H9 (cell line): Measurements from ENCODE around the gene TSC1. TPM values are rescaled to one million over a fixed set of nuclear protein-coding genes. Genes with fewer than 3 reads are reported as not detected.

ENCODE experiments used
- DNase-seq: peaks from one replicate; pipeline ENCODE4 v3.0.0-alpha.2; 2017
- H2AFZ ChIP-seq: one replicate; pipeline ENCODE4 v1.6.1; 2013; ENCODE audit warnings: mild to moderate bottlenecking, low read length, control low read depth, moderate library complexity
- H2AK5ac ChIP-seq: 2 replicates; pipeline ENCODE4 v1.6.1; 2013; ENCODE audit warnings: low read length, control low read depth, mixed read lengths; ENCODE audit not compliant: insufficient read length
- H2BK120ac ChIP-seq: one replicate; pipeline ENCODE4 v1.6.1; 2013; ENCODE audit warnings: low read depth, mild to moderate bottlenecking, low read length, control low read depth, inconsistent platforms; ENCODE audit not compliant: poor library complexity, severe bottlenecking
- H2BK12ac ChIP-seq: 2 replicates; pipeline ENCODE4 v1.6.1; 2013; ENCODE audit warnings: low read length, control low read depth, mixed read lengths, low read depth; ENCODE audit not compliant: insufficient read length
- H2BK15ac ChIP-seq: 2 replicates; pipeline ENCODE4 v1.6.1; 2013; ENCODE audit warnings: low read depth, low read length, control low read depth
- H2BK20ac ChIP-seq: one replicate; pipeline ENCODE4 v1.6.1; 2013; ENCODE audit warnings: low read depth, mild to moderate bottlenecking, low read length, control low read depth, inconsistent platforms; ENCODE audit not compliant: poor library complexity, severe bottlenecking
- H2BK5ac ChIP-seq: 2 replicates; pipeline ENCODE4 v1.6.1; 2013; ENCODE audit warnings: low read length, control low read depth, mixed read lengths; ENCODE audit not compliant: insufficient read length
- H3K14ac ChIP-seq: 2 replicates; pipeline ENCODE4 v1.6.1; 2013; ENCODE audit warnings: low read length, control low read depth; ENCODE audit not compliant: insufficient read depth
- H3K18ac ChIP-seq: 2 replicates; pipeline ENCODE4 v1.6.1; 2013; ENCODE audit warnings: low read depth, mild to moderate bottlenecking, mixed read lengths, low read length, control low read depth; ENCODE audit not compliant: insufficient read length
- H3K23ac ChIP-seq: 2 replicates; pipeline ENCODE4 v1.6.1; 2013; ENCODE audit warnings: low read length, control low read depth, mixed read lengths, low read depth; ENCODE audit not compliant: insufficient read length
- H3K23me2 ChIP-seq: 2 replicates; pipeline ENCODE4 v1.6.1; 2013; ENCODE audit warnings: low read depth, mild to moderate bottlenecking, mixed read lengths, low read length, control low read depth; ENCODE audit not compliant: insufficient read length, poor library complexity, severe bottlenecking
- H3K27ac ChIP-seq: 2 replicates; pipeline ENCODE4 v1.5.1; 2013; ENCODE audit warnings: low read length, control low read depth, mixed read lengths, low read depth; ENCODE audit not compliant: insufficient read length
- H3K27me3 ChIP-seq: 2 replicates; pipeline ENCODE4 v1.6.1; 2013; ENCODE audit warnings: low read length, control low read depth, inconsistent platforms; ENCODE audit not compliant: insufficient read depth
- H3K4ac ChIP-seq: 2 replicates; pipeline ENCODE4 v1.6.1; 2013; ENCODE audit warnings: low read depth, mild to moderate bottlenecking, control low read depth, inconsistent platforms, low read length, moderate library complexity
- H3K4me1 ChIP-seq: 2 replicates; pipeline ENCODE4 v1.6.1; 2013; ENCODE audit warnings: low read length, control low read depth, inconsistent platforms; ENCODE audit not compliant: insufficient read depth
- H3K4me2 ChIP-seq: 2 replicates; pipeline ENCODE4 v1.6.1; 2013; ENCODE audit warnings: low read length, control low read depth, mixed read lengths; ENCODE audit not compliant: insufficient read length, insufficient read depth
- H3K56ac ChIP-seq: 2 replicates; pipeline ENCODE4 v1.6.1; 2013; ENCODE audit warnings: low read depth, mild to moderate bottlenecking, mixed read lengths, low read length, control low read depth; ENCODE audit not compliant: insufficient read length
- H3K79me1 ChIP-seq: 2 replicates; pipeline ENCODE4 v1.6.1; 2013; ENCODE audit warnings: low read depth, mild to moderate bottlenecking, moderate library complexity, low read length, control low read depth, inconsistent platforms; ENCODE audit not compliant: insufficient read depth, poor library complexity, severe bottlenecking
- H3K79me2 ChIP-seq: 2 replicates; pipeline ENCODE4 v1.6.1; 2013; ENCODE audit warnings: low read length, control low read depth, inconsistent platforms; ENCODE audit not compliant: insufficient read depth
- H3K9ac ChIP-seq: 2 replicates; pipeline ENCODE4 v1.6.1; 2013; ENCODE audit warnings: low read length, control low read depth, mixed read lengths; ENCODE audit not compliant: insufficient read length; ENCODE audit errors: extremely low read depth
- H3K9me3 ChIP-seq: one replicate; pipeline ENCODE4 v1.6.1; 2013; ENCODE audit warnings: low read depth, low read length, inconsistent platforms; ENCODE audit not compliant: control insufficient read depth
- H3T11ph ChIP-seq: one replicate; pipeline ENCODE4 v1.6.1; 2013; ENCODE audit warnings: mild to moderate bottlenecking, low read length, control low read depth, inconsistent platforms
- H4K20me1 ChIP-seq: one replicate; pipeline ENCODE4 v1.6.1; 2013; ENCODE audit not compliant: control insufficient read depth, insufficient read length, insufficient read depth
- H4K5ac ChIP-seq: 2 replicates; pipeline ENCODE4 v1.6.1; 2013; ENCODE audit warnings: low read depth, mild to moderate bottlenecking, mixed read lengths, low read length, control low read depth; ENCODE audit not compliant: insufficient read length
- H4K8ac ChIP-seq: replicated peaks from 2 replicates; pipeline ENCODE4 v1.6.1; 2013; ENCODE audit warnings: low read length, control low read depth, mixed read lengths, low read depth; ENCODE audit not compliant: insufficient read length
- H4K91ac ChIP-seq: 2 replicates; pipeline ENCODE4 v1.6.1; 2013; ENCODE audit warnings: low read depth, mild to moderate bottlenecking, moderate library complexity, mixed read lengths, low read length, control low read depth; ENCODE audit not compliant: insufficient read length
- H3K27ac Mint-ChIP-seq, 3 experiments: 2 replicates in 2 of 3; 3 replicates in 1 of 3; pipeline ENCODE4 v1.8.0; 2020 to 2021; ENCODE audit warnings: mixed read lengths in 3 of 3, mild to moderate bottlenecking in 1 of 3, moderate library complexity in 1 of 3
- H3K27me3 Mint-ChIP-seq: 2 replicates; pipeline ENCODE4 v1.8.0; 2021; ENCODE audit warnings: low read depth, mild to moderate bottlenecking, moderate library complexity, mixed read lengths
- H3K36me3 Mint-ChIP-seq, 3 experiments: 2 replicates in 2 of 3; 3 replicates in 1 of 3; pipeline ENCODE4 v1.8.0; 2020 to 2021; ENCODE audit warnings: low read depth in 3 of 3, mixed read lengths in 3 of 3; ENCODE audit not compliant: insufficient read depth in 1 of 3
- H3K4me1 Mint-ChIP-seq, 2 experiments: 2 replicates each; pipeline ENCODE4 v1.8.0; 2020; ENCODE audit warnings: mixed read lengths in 2 of 2
- H3K4me3 Mint-ChIP-seq, 2 experiments: 2 replicates in 1 of 2; 3 replicates in 1 of 2; pipeline ENCODE4 v1.8.0; 2020 to 2021; ENCODE audit warnings: mild to moderate bottlenecking in 2 of 2, mixed read lengths in 2 of 2, moderate library complexity in 1 of 2
- H3K9me3 Mint-ChIP-seq, 2 experiments: 2 replicates in 1 of 2; 3 replicates in 1 of 2; pipeline ENCODE4 v1.8.0; 2020; ENCODE audit warnings: mild to moderate bottlenecking in 2 of 2, mixed read lengths in 2 of 2, moderate library complexity in 1 of 2
- CTCF ChIP-seq: fragments of 200-600 bp; sonication (generic); conservative IDR thresholded peaks from 3 replicates; pipeline ENCODE4 v1.8.0; 2021; ENCODE audit warnings: antibody characterized with exemption, mild to moderate bottlenecking
- WGBS: extraction: QIAGEN DNeasy Blood & Tissue Kit; methylation state at CpG from one replicate; pipeline ENCODE4 v1.1.7; 2013; ENCODE audit warnings: missing lambda C conversion rate, low lambda C conversion rate, mixed read lengths; ENCODE audit not compliant: insufficient read length; ENCODE audit errors: extremely low coverage; 5-methylcytosine and 5-hydroxymethylcytosine counted together
- total RNA-seq: library from RNA; stranded (reverse); gene quantifications from 2 replicates; pipeline ENCODE4 v1.2.1, GENCODE V29; 2021

The TSC1 gene
- total RNA-seq, 1 experiment from 2014 or later = 32.7 TPM

- Mint-ChIP-seq H3K4me1 (0 out of 4 replicates have a peak, but pooled peaks cover 0 to 3% of the 10 kb centered on the region in 2 experiments), H3K9me3 (no peaks in the 10 kb centered on the region), H3K36me3 (no peaks in the 10 kb centered on the region; a peak in 1 of 7 replicates), H3K4me3 (peak overlapping the region; percentile 74 to 86), H3K27ac (peak overlapping the region in 1 of 3 experiments; percentile 35; a peak in 2 of 7 replicates), H3K27me3 (peaks cover 46% of the 10 kb centered on the region)
- Histone ChIP-seq H4K5ac (no peak overlapping the region), H2AFZ (no peak overlapping the region), H3K9ac (no peak overlapping the region), H3T11ph (no peak overlapping the region), H2BK5ac (no peak overlapping the region), H3K56ac (no peak overlapping the region), H2BK20ac (no peak overlapping the region), H4K91ac (no peak overlapping the region), H3K18ac (no peak overlapping the region), H2BK15ac (no peak overlapping the region), H3K27me3 (no peaks in the 10 kb centered on the region), H3K27ac (no peak overlapping the region), H3K4ac (no peak overlapping the region), H3K23me2 (peaks cover 4% of the 10 kb centered on the region), H3K79me1 (no peaks in the 10 kb centered on the region), H3K79me2 (no peaks in the 10 kb centered on the region), H3K23ac (no peak overlapping the region), H3K14ac (no peak overlapping the region), H2AK5ac (no peak overlapping the region), H4K8ac (no peak overlapping the region), H2BK12ac (no peak overlapping the region), H3K4me1 (no peaks in the 10 kb centered on the region), H4K20me1 (no peaks in the 10 kb centered on the region), H3K4me2 (peak overlapping the region; percentile 45), H2BK120ac (no peak overlapping the region), H3K9me3 (no peaks in the 10 kb centered on the region)
- no peak for DNase-seq
- no peak for TF ChIP-seq CTCF
- WGBS = no CpG with 5 or more reads among the region's 6 CpGs
Measured at GRCh38 chr9:132879457-132880323, 64.7 kb downstream of the TSC1 start.
